ENCODE results near the gene NRG3.

The NRG3 gene

GRCh38 chr10:82796510-82796909, 921.5 kb downstream of the NRG3 start:
- Histone ChIP-seq H3K4me1 (ENCODE audit: insufficient read depth, low read length) (no peaks in the 10 kb centered on the region), H3K4me3 (ENCODE audit: low read depth in 1 of 2, low read length in 2 of 2) (no peak overlapping the region), H3K9ac (ENCODE audit: low read length) (no peak overlapping the region), H3K27ac (ENCODE audit: low read depth, low read length) (no peak overlapping the region), H3K9me3 (ENCODE audit: low read length) (no peaks in the 10 kb centered on the region), H3K36me3 (ENCODE audit: insufficient read depth, low read length) (no peaks in the 10 kb centered on the region), H3K27me3 (ENCODE audit: control insufficient read depth in 1 of 2, insufficient read depth in 2 of 2, low read length in 2 of 2) (no peaks in the 10 kb centered on the region)

- no peaks in the 10 kb centered on the region for H3K36me3 ChIP-seq (ENCODE audit: insufficient read depth, low read length)
- H3K4me1 ChIP-seq (ENCODE audit: insufficient read depth, low read length), result no peaks in the 10 kb centered on the region
- H3K27me3 ChIP-seq (ENCODE audit: control insufficient read depth in 1 of 2, insufficient read depth in 2 of 2, low read length in 2 of 2), result no peaks in the 10 kb centered on the region
- H3K27ac ChIP-seq (ENCODE audit: low read depth, low read length), result no peak overlapping the region
- H3K9me3 ChIP-seq (ENCODE audit: low read length), result no peaks in the 10 kb centered on the region
- no peak overlapping the region for H3K4me3 ChIP-seq (ENCODE audit: low read depth in 1 of 2, low read length in 2 of 2)
- no peak overlapping the region for H3K9ac ChIP-seq (ENCODE audit: low read length)
Observed at GRCh38 chr10:82801289-82801688, 926.3 kb downstream of the NRG3 start.

GRCh38 chr10:82811621-82812020, 936.6 kb downstream of the NRG3 start:
- Histone ChIP-seq H3K4me3 (ENCODE audit: low read depth in 1 of 2, low read length in 2 of 2) (no peak overlapping the region), H3K4me1 (ENCODE audit: insufficient read depth, low read length) (no peaks in the 10 kb centered on the region), H3K27ac (ENCODE audit: low read depth, low read length) (no peak overlapping the region), H3K36me3 (ENCODE audit: insufficient read depth, low read length) (no peaks in the 10 kb centered on the region), H3K9ac (ENCODE audit: low read length) (no peak overlapping the region), H3K27me3 (ENCODE audit: control insufficient read depth in 1 of 2, insufficient read depth in 2 of 2, low read length in 2 of 2) (no peaks in the 10 kb centered on the region), H3K9me3 (ENCODE audit: low read length) (no peaks in the 10 kb centered on the region)

- H3K4me1 ChIP-seq (ENCODE audit: insufficient read depth, low read length), result no peaks in the 10 kb centered on the region
- no peak overlapping the region for H3K4me3 ChIP-seq (ENCODE audit: low read depth in 1 of 2, low read length in 2 of 2)
- H3K27me3 ChIP-seq (ENCODE audit: control insufficient read depth in 1 of 2, insufficient read depth in 2 of 2, low read length in 2 of 2), result no peaks in the 10 kb centered on the region
- no peaks in the 10 kb centered on the region for H3K36me3 ChIP-seq (ENCODE audit: insufficient read depth, low read length)
- no peak overlapping the region for H3K9ac ChIP-seq (ENCODE audit: low read length)
- H3K27ac ChIP-seq (ENCODE audit: low read depth, low read length), result no peak overlapping the region
- H3K9me3 ChIP-seq (ENCODE audit: low read length), result no peaks in the 10 kb centered on the region
Observed at GRCh38 chr10:82813856-82814255, 938.9 kb downstream of the NRG3 start.

- no peak overlapping the region for H3K9ac ChIP-seq (ENCODE audit: low read length)
- no peaks in the 10 kb centered on the region for H3K27me3 ChIP-seq (ENCODE audit: control insufficient read depth in 1 of 2, insufficient read depth in 2 of 2, low read length in 2 of 2)
- H3K4me1 ChIP-seq (ENCODE audit: insufficient read depth, low read length), result no peaks in the 10 kb centered on the region
- H3K9me3 ChIP-seq (ENCODE audit: low read length), result no peaks in the 10 kb centered on the region
- no peak overlapping the region for H3K27ac ChIP-seq (ENCODE audit: low read depth, low read length)
- no peak overlapping the region for H3K4me3 ChIP-seq (ENCODE audit: low read depth in 1 of 2, low read length in 2 of 2)
- H3K36me3 ChIP-seq (ENCODE audit: insufficient read depth, low read length), result no peaks in the 10 kb centered on the region
Observed at GRCh38 chr10:82814635-82815034, 939.6 kb downstream of the NRG3 start.

GRCh38 chr10:82815680-82816079, 940.7 kb downstream of the NRG3 start:
- Histone ChIP-seq H3K4me1 (ENCODE audit: insufficient read depth, low read length) (no peaks in the 10 kb centered on the region), H3K27me3 (ENCODE audit: control insufficient read depth in 1 of 2, insufficient read depth in 2 of 2, low read length in 2 of 2) (no peaks in the 10 kb centered on the region), H3K36me3 (ENCODE audit: insufficient read depth, low read length) (no peaks in the 10 kb centered on the region), H3K9me3 (ENCODE audit: low read length) (no peaks in the 10 kb centered on the region), H3K9ac (ENCODE audit: low read length) (no peak overlapping the region), H3K4me3 (ENCODE audit: low read depth in 1 of 2, low read length in 2 of 2) (no peak overlapping the region), H3K27ac (ENCODE audit: low read depth, low read length) (no peak overlapping the region)

- H3K36me3 ChIP-seq (ENCODE audit: insufficient read depth, low read length), result no peaks in the 10 kb centered on the region
- no peaks in the 10 kb centered on the region for H3K9me3 ChIP-seq (ENCODE audit: low read length)
- H3K4me1 ChIP-seq (ENCODE audit: insufficient read depth, low read length), result no peaks in the 10 kb centered on the region
- H3K4me3 ChIP-seq (ENCODE audit: low read depth in 1 of 2, low read length in 2 of 2), result no peak overlapping the region
- no peak overlapping the region for H3K9ac ChIP-seq (ENCODE audit: low read length)
- no peak overlapping the region for H3K27ac ChIP-seq (ENCODE audit: low read depth, low read length)
- H3K27me3 ChIP-seq (ENCODE audit: control insufficient read depth in 1 of 2, insufficient read depth in 2 of 2, low read length in 2 of 2), result no peaks in the 10 kb centered on the region
Observed at GRCh38 chr10:82817676-82818422, 942.9 kb downstream of the NRG3 start.

GRCh38 chr10:82821043-82821442, 946.0 kb downstream of the NRG3 start:
- Histone ChIP-seq H3K9ac (ENCODE audit: low read length) (no peak overlapping the region), H3K27ac (ENCODE audit: low read depth, low read length) (no peak overlapping the region)

GRCh38 chr10:82826132-82826531, 951.1 kb downstream of the NRG3 start:
- H3K4me1 ChIP-seq (ENCODE audit: insufficient read depth, low read length), result no peaks in the 10 kb centered on the region
- no peak overlapping the region for H3K9ac ChIP-seq (ENCODE audit: low read length)
- H3K36me3 ChIP-seq (ENCODE audit: insufficient read depth, low read length), result no peaks in the 10 kb centered on the region
- no peaks in the 10 kb centered on the region for H3K27me3 ChIP-seq (ENCODE audit: control insufficient read depth in 1 of 2, insufficient read depth in 2 of 2, low read length in 2 of 2)
- H3K9me3 ChIP-seq (ENCODE audit: low read length), result no peaks in the 10 kb centered on the region
- no peak overlapping the region for H3K27ac ChIP-seq (ENCODE audit: low read depth, low read length)
- no peak overlapping the region for H3K4me3 ChIP-seq (ENCODE audit: low read depth in 1 of 2, low read length in 2 of 2)

More at GRCh38 chr10:82821043-82821442, 946.0 kb downstream of the NRG3 start:
- Histone ChIP-seq H3K4me3 (ENCODE audit: low read depth in 1 of 2, low read length in 2 of 2) (no peak overlapping the region), H3K27me3 (ENCODE audit: control insufficient read depth in 1 of 2, insufficient read depth in 2 of 2, low read length in 2 of 2) (no peaks in the 10 kb centered on the region), H3K36me3 (ENCODE audit: insufficient read depth, low read length) (no peaks in the 10 kb centered on the region), H3K4me1 (ENCODE audit: insufficient read depth, low read length) (no peaks in the 10 kb centered on the region), H3K9me3 (ENCODE audit: low read length) (no peaks in the 10 kb centered on the region)

- Histone ChIP-seq H3K36me3 (ENCODE audit: insufficient read depth, low read length) (no peaks in the 10 kb centered on the region), H3K9me3 (ENCODE audit: low read length) (no peaks in the 10 kb centered on the region), H3K27me3 (ENCODE audit: control insufficient read depth in 1 of 2, insufficient read depth in 2 of 2, low read length in 2 of 2) (no peaks in the 10 kb centered on the region), H3K4me1 (ENCODE audit: insufficient read depth, low read length) (no peaks in the 10 kb centered on the region), H3K4me3 (ENCODE audit: low read depth in 1 of 2, low read length in 2 of 2) (no peak overlapping the region), H3K9ac (ENCODE audit: low read length) (no peak overlapping the region), H3K27ac (ENCODE audit: low read depth, low read length) (no peak overlapping the region)
Observed at GRCh38 chr10:82827901-82828300, 952.9 kb downstream of the NRG3 start.

- H3K9ac ChIP-seq (ENCODE audit: low read length), result no peak overlapping the region
Observed at GRCh38 chr10:82847242-82847641, 972.2 kb downstream of the NRG3 start.

GRCh38 chr10:82850191-82850590, 975.2 kb downstream of the NRG3 start:
- Histone ChIP-seq H3K4me3 (ENCODE audit: low read depth in 1 of 2, low read length in 2 of 2) (no peak overlapping the region), H3K36me3 (ENCODE audit: insufficient read depth, low read length) (no peaks in the 10 kb centered on the region), H3K9ac (ENCODE audit: low read length) (no peak overlapping the region), H3K27me3 (ENCODE audit: control insufficient read depth in 1 of 2, insufficient read depth in 2 of 2, low read length in 2 of 2) (no peaks in the 10 kb centered on the region), H3K9me3 (ENCODE audit: low read length) (no peaks in the 10 kb centered on the region), H3K4me1 (ENCODE audit: insufficient read depth, low read length) (no peaks in the 10 kb centered on the region), H3K27ac (ENCODE audit: low read depth, low read length) (no peak overlapping the region)

More at GRCh38 chr10:82847242-82847641, 972.2 kb downstream of the NRG3 start:
- no peaks in the 10 kb centered on the region for H3K9me3 ChIP-seq (ENCODE audit: low read length)
- no peaks in the 10 kb centered on the region for H3K36me3 ChIP-seq (ENCODE audit: insufficient read depth, low read length)
- H3K4me1 ChIP-seq (ENCODE audit: insufficient read depth, low read length), result no peaks in the 10 kb centered on the region
- no peak overlapping the region for H3K27ac ChIP-seq (ENCODE audit: low read depth, low read length)
- no peaks in the 10 kb centered on the region for H3K27me3 ChIP-seq (ENCODE audit: control insufficient read depth in 1 of 2, insufficient read depth in 2 of 2, low read length in 2 of 2)
- H3K4me3 ChIP-seq (ENCODE audit: low read depth in 1 of 2, low read length in 2 of 2), result no peak overlapping the region
